Measurements from ENCODE around the gene CATSPERE.

DNA sequence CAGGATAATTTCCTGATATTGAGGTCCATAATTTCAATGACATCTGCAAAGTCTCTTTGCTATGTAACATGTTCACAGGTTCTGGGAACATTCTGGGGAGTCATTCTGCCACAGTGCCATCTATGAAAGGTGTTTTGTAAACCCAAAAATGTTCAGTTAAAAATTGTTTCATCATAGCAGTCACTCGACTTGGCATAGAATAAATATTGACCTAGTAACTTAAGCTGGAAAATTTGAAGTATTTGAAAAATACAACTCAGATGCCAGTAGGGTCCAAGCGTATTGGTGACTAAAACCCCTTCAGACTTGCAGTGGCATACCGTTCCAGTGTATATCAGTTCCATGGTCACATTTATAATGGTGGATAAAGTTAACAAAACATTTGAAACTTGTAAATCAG is 198.6 kb downstream of the CATSPERE start:
- TF ChIP-seq CTCF (IDR thresholded peaks at IDR 0.05 in 4 of 5, conservative IDR thresholded peaks at IDR 0.05 in 1 of 5) = no peak
- no peak for TF ChIP-seq POLR2A (IDR thresholded peaks at IDR 0.05)
